GM18861 (cell line): Measurements from ENCODE around the gene RIPPLY3.

Experiments
- ATAC-seq: cut with Tn5 transposase; IDR thresholded peaks from one replicate; pipeline ENCODE4 v1.9.1; 2021; ENCODE audit not compliant: unreplicated experiment

The RIPPLY3 gene

DNA sequence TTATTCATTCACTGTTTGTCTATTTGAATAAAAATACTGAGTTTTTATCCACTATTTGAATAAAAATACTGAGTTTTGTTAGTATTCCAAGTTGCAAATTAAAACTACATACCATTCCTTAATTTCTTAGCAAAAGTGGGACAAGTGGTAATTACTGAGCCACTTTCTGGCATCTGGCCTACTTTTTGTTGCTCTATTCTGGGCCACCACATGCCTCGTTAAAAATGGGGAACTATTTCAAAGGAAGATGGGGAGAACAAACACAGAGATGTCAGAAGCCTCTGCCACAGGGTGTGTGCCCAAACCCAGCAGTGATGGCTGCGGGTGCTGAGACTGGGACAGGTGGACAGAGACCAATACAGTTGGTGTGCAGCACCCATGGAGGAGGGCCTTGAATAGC lies 51.8 kb downstream of the RIPPLY3 start:
- ATAC-seq: no peak

DNA sequence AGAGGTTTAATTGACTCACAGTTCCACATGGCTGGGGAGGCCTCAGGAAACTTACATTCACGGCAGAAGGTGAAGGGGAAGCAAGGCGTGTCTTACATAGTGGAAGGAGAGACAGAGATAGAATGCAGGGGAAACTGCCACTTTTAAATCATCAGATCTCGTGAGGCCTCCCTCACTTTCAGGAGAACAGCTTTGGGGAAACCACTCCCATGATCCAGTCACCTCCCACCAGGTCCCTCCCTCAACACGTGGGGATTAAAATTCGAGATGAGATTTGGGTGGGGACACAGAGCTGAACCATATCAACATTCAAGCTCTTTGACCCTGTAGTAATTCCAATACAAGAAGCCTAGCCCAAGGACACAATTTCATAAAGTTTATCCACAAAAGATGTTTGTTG lies 52.7 kb downstream of the RIPPLY3 start:
- no peak for ATAC-seq

DNA sequence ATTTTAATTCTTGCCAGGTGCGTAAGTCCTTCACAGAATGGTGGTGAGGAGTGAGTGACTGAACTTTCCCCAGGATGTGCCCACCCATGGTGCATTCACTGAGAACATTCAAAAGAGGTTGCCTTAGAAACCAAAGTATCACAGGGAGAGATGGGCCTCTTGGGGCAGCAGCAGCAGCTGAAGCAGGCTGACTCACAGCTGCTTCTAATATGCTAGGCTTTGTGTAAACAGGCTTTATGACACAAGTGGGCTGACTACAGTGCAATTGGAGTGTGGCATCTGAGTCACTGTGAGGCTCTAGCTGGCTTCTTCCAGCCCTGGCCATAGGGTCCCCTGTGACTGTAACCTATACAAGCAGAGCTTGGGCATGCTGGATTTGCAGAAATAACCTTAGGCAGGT lies 53.8 kb downstream of the RIPPLY3 start:
- ATAC-seq: no peak

DNA sequence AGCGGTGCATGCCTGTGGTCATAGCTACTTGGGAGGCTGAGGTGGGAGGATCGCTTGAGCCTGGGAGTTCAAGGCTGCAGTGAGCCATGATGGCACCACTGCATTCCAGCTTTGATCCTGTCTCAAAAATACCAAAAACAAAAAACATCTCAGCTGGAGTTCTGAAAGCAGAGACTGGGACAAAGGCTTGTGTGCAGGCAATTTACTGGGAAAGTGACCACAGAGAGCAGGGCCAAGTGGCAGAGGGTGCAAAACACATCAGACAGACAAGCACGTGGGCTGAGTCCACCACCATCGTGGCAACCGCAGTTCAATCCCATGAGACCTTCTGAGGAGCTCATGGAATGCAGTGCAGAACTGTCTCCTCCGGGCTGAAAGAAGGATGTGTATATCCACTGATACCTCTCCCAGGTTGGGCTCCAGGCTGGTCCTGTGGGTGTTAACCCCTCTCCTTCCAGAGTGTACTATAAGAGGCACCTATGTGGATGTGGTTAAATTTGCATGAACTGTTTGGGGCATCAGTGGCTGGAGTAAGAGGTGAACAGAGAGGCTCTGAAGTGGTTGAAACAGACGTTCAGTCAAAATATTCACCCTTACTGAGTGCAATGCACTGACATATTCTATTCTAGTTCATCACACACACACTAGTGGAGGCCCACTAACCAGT lies 55.6 kb downstream of the RIPPLY3 start:
- no peak for ATAC-seq

DNA sequence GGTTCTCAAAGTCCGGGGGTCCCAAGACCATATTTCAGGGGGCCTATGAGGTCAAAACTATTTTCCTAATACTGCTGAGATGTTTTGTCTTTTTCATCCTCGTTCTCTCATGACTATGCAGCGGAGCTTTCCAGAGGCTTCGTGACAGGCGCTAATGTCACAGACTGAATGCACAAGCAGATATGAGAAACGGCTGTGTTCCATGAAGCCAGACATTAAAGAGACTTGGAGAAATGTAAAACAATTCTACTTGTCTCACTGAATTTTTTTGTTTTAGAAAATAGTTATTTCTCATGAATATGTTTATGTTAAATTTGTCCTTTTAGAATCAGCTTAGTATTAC lies 56.1 kb downstream of the RIPPLY3 start:
- no peak for ATAC-seq

DNA sequence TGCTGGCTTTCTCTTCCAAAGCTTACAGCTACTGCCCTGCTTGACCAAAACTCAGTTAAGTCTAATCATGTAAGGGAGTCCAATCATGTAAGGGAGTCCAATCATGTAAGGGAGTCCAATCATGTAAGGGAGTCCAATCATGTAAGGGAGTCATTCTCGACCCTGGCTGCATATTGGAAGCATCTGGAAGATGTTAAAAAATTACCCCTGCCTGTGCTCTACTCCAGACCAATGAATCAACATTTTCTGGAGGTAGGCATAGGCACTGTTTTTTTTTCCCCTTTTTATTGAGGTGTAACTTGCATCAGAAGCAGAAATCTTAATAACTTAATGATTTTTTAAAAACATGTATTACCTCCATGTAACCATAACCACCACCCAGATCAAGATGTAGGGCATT lies 56.9 kb downstream of the RIPPLY3 start:
- ATAC-seq: no peak

DNA sequence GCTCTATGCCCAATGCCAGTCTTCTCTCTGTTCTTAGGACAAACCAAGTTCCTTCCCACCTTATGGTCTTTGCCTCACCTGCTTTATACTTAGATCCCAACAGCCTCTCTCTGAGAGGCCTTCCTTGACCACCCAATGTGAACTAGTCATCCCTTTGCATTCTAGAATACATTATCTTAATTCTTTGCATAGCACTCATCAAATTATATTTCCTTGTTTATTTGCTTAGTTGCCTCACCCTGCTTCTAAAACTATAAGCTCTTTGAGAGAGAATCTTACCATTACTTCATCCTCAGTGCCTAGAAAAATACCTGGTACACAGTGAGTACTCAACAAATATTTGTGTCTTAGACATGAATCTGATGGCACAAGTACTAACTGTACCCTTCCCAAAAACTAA lies 58.3 kb downstream of the RIPPLY3 start:
- no peak for ATAC-seq

DNA sequence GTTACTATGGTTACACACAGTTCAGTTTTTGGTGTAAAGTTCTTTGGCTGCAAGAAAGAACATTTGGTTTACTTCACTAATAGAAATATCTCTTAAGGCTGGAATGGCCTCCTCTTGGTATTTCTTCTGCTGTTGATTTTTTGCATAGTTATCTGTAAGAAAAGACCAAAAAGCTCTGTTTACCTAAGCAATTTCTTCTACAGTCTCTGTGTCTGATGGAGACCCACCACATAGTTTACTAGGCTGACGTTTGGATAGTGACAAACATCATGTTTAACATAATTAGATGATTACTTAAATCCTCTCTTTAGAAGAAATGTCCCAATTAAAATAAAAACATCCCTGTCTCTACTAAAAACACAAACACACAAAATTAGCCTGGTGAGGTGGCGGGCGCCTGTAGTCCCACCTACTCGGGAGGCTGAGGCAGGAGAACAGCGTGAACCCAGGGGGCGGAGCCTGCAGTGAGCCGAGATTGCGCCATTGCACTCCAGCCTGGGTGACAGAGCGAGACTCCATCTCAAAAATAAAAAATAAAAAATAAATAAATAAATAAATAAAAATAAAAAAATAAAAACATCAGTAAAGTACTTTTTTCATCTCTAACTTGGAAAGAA lies 59.2 kb downstream of the RIPPLY3 start:
- no peak for ATAC-seq
